ENCODE results near the gene LRRC47.

The LRRC47 gene

GRCh38 chr1:3732434-3733093 lies 63.7 kb downstream of the LRRC47 start:
- DNase-seq (ENCODE audit: low read depth in 2 of 2): no peak

- no peak for DNase-seq (ENCODE audit: low read depth in 2 of 2)
Measured at GRCh38 chr1:3731583-3732433, 64.5 kb downstream of the LRRC47 start.

- no peak for DNase-seq (ENCODE audit: low read depth in 2 of 2)
Measured at GRCh38 chr1:3730543-3731247, 65.6 kb downstream of the LRRC47 start.

GRCh38 chr1:3729594-3730542 lies 66.4 kb downstream of the LRRC47 start:
- DNase-seq (ENCODE audit: low read depth in 2 of 2): no peak

Data from stimulated activated CD8-positive, alpha-beta memory T cell treated with anti-CD3 and anti-CD28 coated beads, Interleukin-7, amount 100 ng/mL, for 1 hour (primary cell).